ENCODE data around the gene DEFB132. TPM values are rescaled to one million over a fixed set of nuclear protein-coding genes. Genes with fewer than 3 reads are reported as not detected.

DEFB132 gene
- total and polyA plus RNA-seq, 4 donors, result 0.08 TPM; not detected in 2

DNA sequence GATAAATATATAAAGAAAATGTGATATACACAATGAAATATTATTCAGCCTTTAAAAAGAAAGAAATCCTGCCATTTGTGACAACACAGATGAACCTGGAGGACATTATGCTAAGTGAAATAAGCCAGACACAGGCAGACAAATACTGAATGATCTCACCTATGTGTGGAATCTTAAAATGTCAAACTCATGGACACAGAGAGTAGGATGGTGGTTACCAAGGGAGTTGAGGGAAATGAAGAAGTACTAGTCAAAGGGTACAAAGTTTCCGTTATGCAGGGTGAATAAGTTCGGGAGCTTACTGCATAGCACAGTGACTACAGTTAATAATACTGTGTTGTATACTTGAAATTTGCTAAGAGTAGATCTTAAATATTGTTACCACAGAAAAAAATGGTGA, 14.6 kb upstream of the DEFB132 start:
- Histone ChIP-seq H3K9me3 (ENCODE audit: control insufficient read depth in 4 of 4, low read length in 3 of 4) (peaks cover 0 to 2% (median 0%) of the 10 kb centered on the region in 4 donors), H3K9ac (ENCODE audit: low read depth in 1 of 2, low read length in 2 of 2) (no peak overlapping the region), H3K36me3 (ENCODE audit: control insufficient read depth in 4 of 4, insufficient read depth in 3 of 4, low read depth in 1 of 4, low read length in 3 of 4) (no peaks in the 10 kb centered on the region), H3K4me3 (ENCODE audit: low read depth in 1 of 3, low read length in 3 of 3) (no peak overlapping the region), H3K4me1 (ENCODE audit: control insufficient read depth in 4 of 4, insufficient read depth in 4 of 4, low read length in 3 of 4) (peaks cover 0 to 4% (median 0%) of the 10 kb centered on the region in 4 donors), H3K27me3 (ENCODE audit: control insufficient read depth in 4 of 4, insufficient read depth in 4 of 4, low read length in 3 of 4) (no peaks in the 10 kb centered on the region), H3K27ac (ENCODE audit: low read depth in 1 of 2, low read length in 2 of 2) (no peak overlapping the region)
- TF ChIP-seq GABPA (IDR thresholded peaks at IDR 0.05 in 1 of 2, conservative IDR thresholded peaks at IDR 0.05 in 1 of 2) (no peak), HNF4G (IDR thresholded peaks at IDR 0.05) (no peak), EGR1 (IDR thresholded peaks at IDR 0.05; ENCODE audit: low read depth in 2 of 2) (no peak), ZBTB33 (IDR thresholded peaks at IDR 0.05) (no peak), YY1 (IDR thresholded peaks at IDR 0.05) (no peak), NR2F2 (IDR thresholded peaks at IDR 0.05) (no peak), SP1 (IDR thresholded peaks at IDR 0.05) (no peak), RAD21 (IDR thresholded peaks at IDR 0.05) (no peak), JUND (IDR thresholded peaks at IDR 0.05) (no peak), HNF4A (conservative IDR thresholded peaks at IDR 0.05) (no peak), FOXA2 (IDR thresholded peaks at IDR 0.05) (no peak), RXRA (IDR thresholded peaks at IDR 0.05) (no peak), TAF1 (conservative IDR thresholded peaks at IDR 0.05) (no peak), ATF3 (IDR thresholded peaks at IDR 0.05) (no peak)
- TF ChIP-seq, protein P1, sequence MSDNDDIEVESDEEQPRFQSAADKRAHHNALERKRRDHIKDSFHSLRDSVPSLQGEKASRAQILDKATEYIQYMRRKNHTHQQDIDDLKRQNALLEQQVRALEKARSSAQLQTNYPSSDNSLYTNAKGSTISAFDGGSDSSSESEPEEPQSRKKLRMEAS (IDR thresholded peaks at IDR 0.05), result no peak
- TF ChIP-seq, protein P2, sequence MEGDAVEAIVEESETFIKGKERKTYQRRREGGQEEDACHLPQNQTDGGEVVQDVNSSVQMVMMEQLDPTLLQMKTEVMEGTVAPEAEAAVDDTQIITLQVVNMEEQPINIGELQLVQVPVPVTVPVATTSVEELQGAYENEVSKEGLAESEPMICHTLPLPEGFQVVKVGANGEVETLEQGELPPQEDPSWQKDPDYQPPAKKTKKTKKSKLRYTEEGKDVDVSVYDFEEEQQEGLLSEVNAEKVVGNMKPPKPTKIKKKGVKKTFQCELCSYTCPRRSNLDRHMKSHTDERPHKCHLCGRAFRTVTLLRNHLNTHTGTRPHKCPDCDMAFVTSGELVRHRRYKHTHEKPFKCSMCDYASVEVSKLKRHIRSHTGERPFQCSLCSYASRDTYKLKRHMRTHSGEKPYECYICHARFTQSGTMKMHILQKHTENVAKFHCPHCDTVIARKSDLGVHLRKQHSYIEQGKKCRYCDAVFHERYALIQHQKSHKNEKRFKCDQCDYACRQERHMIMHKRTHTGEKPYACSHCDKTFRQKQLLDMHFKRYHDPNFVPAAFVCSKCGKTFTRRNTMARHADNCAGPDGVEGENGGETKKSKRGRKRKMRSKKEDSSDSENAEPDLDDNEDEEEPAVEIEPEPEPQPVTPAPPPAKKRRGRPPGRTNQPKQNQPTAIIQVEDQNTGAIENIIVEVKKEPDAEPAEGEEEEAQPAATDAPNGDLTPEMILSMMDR (IDR thresholded peaks at IDR 0.05; ENCODE audit: low read depth, low read length, missing input control), result no peak
- DNase-seq (ENCODE audit: low spot score), result no peak
- 90% methylated on average over 2 of the region's 2 CpGs for WGBS

GRCh38 chr20:251354-251753, 6.2 kb upstream of the DEFB132 start:
- no peak for DNase-seq (ENCODE audit: low spot score)
- no peak overlapping the region for H3K27ac ChIP-seq (ENCODE audit: low read depth in 1 of 2, low read length in 2 of 2)
- H3K4me3 ChIP-seq (ENCODE audit: low read depth in 1 of 3, low read length in 3 of 3), result no peak overlapping the region
- H3K4me1 ChIP-seq (ENCODE audit: control insufficient read depth in 4 of 4, insufficient read depth in 4 of 4, low read length in 3 of 4), result no peaks in the 10 kb centered on the region
- H3K27me3 ChIP-seq (ENCODE audit: control insufficient read depth in 4 of 4, insufficient read depth in 4 of 4, low read length in 3 of 4), result no peaks in the 10 kb centered on the region
- no peaks in the 10 kb centered on the region for H3K36me3 ChIP-seq (ENCODE audit: control insufficient read depth in 4 of 4, insufficient read depth in 3 of 4, low read depth in 1 of 4, low read length in 3 of 4)
- no peak overlapping the region for H3K9ac ChIP-seq (ENCODE audit: low read depth in 1 of 2, low read length in 2 of 2)
- WGBS, result 72% methylated on average over 2 of the region's 2 CpGs
- H3K9me3 ChIP-seq (ENCODE audit: control insufficient read depth in 4 of 4, low read length in 3 of 4), result peaks cover 0 to 2% (median under 1%) of the 10 kb centered on the region in 4 donors
- TF ChIP-seq RXRA (IDR thresholded peaks at IDR 0.05), result no peak
- TF ChIP-seq EGR1 (IDR thresholded peaks at IDR 0.05; ENCODE audit: low read depth in 2 of 2), result no peak
- no peak for TF ChIP-seq NR2F2 (IDR thresholded peaks at IDR 0.05)
- TF ChIP-seq HNF4A (conservative IDR thresholded peaks at IDR 0.05), result no peak
- TF ChIP-seq ZBTB33 (IDR thresholded peaks at IDR 0.05), result no peak
- TF ChIP-seq ATF3 (IDR thresholded peaks at IDR 0.05), result no peak
- no peak for TF ChIP-seq TAF1 (conservative IDR thresholded peaks at IDR 0.05)
- TF ChIP-seq, protein P2 (IDR thresholded peaks at IDR 0.05; ENCODE audit: low read depth, low read length, missing input control), result no peak
- no peak for TF ChIP-seq RAD21 (IDR thresholded peaks at IDR 0.05)
- TF ChIP-seq FOXA2 (IDR thresholded peaks at IDR 0.05), result no peak
- no peak for TF ChIP-seq JUND (IDR thresholded peaks at IDR 0.05)
- TF ChIP-seq HNF4G (IDR thresholded peaks at IDR 0.05), result no peak
- TF ChIP-seq, protein P1 (IDR thresholded peaks at IDR 0.05), result no peak
- TF ChIP-seq, protein P3, sequence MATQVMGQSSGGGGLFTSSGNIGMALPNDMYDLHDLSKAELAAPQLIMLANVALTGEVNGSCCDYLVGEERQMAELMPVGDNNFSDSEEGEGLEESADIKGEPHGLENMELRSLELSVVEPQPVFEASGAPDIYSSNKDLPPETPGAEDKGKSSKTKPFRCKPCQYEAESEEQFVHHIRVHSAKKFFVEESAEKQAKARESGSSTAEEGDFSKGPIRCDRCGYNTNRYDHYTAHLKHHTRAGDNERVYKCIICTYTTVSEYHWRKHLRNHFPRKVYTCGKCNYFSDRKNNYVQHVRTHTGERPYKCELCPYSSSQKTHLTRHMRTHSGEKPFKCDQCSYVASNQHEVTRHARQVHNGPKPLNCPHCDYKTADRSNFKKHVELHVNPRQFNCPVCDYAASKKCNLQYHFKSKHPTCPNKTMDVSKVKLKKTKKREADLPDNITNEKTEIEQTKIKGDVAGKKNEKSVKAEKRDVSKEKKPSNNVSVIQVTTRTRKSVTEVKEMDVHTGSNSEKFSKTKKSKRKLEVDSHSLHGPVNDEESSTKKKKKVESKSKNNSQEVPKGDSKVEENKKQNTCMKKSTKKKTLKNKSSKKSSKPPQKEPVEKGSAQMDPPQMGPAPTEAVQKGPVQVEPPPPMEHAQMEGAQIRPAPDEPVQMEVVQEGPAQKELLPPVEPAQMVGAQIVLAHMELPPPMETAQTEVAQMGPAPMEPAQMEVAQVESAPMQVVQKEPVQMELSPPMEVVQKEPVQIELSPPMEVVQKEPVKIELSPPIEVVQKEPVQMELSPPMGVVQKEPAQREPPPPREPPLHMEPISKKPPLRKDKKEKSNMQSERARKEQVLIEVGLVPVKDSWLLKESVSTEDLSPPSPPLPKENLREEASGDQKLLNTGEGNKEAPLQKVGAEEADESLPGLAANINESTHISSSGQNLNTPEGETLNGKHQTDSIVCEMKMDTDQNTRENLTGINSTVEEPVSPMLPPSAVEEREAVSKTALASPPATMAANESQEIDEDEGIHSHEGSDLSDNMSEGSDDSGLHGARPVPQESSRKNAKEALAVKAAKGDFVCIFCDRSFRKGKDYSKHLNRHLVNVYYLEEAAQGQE (IDR thresholded peaks at IDR 0.05), result no peak
- TF ChIP-seq FOXA1 (IDR thresholded peaks at IDR 0.05), result no peak
- TF ChIP-seq GABPA (IDR thresholded peaks at IDR 0.05 in 1 of 2, conservative IDR thresholded peaks at IDR 0.05 in 1 of 2), result no peak
